ENCODE results near the gene FOXP1. TPM values are rescaled to one million over a fixed set of nuclear protein-coding genes. Genes with fewer than 3 reads are reported as not detected.
A peak's percentile ranks its signal among the peaks of the same experiment; 100 is the strongest.

The FOXP1 gene
- total and polyA plus RNA-seq, 2 donors: 26.1 to 42.3 TPM

DNA sequence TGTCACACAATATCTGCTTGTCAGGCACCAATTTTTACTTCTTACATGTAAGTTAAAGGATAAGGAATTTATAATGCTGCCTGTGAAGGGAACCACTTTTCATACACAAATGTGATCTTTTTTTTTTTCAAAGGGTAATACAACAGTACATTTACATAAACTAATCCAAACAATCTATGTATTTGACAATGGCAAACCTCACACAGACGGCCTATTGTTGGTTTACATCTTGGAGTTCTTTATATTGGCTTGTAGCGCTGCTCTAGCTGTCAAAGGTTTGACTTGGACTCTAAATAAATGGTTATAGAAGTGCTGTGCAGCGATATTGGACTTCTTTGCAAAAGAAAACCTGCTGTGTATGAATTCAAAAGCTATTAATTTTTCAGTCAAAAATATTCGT is 598.0 kb downstream of the FOXP1 start:
- DNase-seq (ENCODE audit: low read depth in 6 of 9, low spot score in 9 of 9): no peak
- H3K27ac ChIP-seq (ENCODE audit: low read depth in 1 of 2, low read length in 1 of 2): no peak overlapping the region

GRCh38 chr3:70984776-70985482 is 598.6 kb downstream of the FOXP1 start:
- H3K4me1 ChIP-seq (ENCODE audit: control insufficient read depth in 2 of 2, insufficient read depth in 2 of 2, low read length in 2 of 2): peaks cover 7 to 18% of the 10 kb centered on the region in 2 donors
- no peak overlapping the region for H3K27ac ChIP-seq (ENCODE audit: low read depth in 1 of 2, low read length in 1 of 2)

More for the DNA sequence above, 598.0 kb downstream of the FOXP1 start:
- peaks cover 31 to 49% of the 10 kb centered on the region in 2 donors for H3K36me3 ChIP-seq (ENCODE audit: control insufficient read depth in 2 of 2, insufficient read depth in 2 of 2, low read length in 1 of 2)
- WGBS: 99% methylated on average over 4 of the region's 4 CpGs
- H3K9me3 ChIP-seq (ENCODE audit: control insufficient read depth in 2 of 2, insufficient read depth in 1 of 2, low read length in 1 of 2): no peaks in the 10 kb centered on the region
- H3K4me3 ChIP-seq (ENCODE audit: low read length in 2 of 2): no peak overlapping the region
- no peaks in the 10 kb centered on the region for H3K27me3 ChIP-seq (ENCODE audit: control insufficient read depth in 2 of 2, insufficient read depth in 1 of 2, low read length in 1 of 2)
- H3K4me1 ChIP-seq (ENCODE audit: control insufficient read depth in 2 of 2, insufficient read depth in 2 of 2, low read length in 2 of 2): peaks cover 8 to 18% of the 10 kb centered on the region in 2 donors

GRCh38 chr3:70982700-70983140 is 600.8 kb downstream of the FOXP1 start:
- Histone ChIP-seq H3K9me3 (ENCODE audit: control insufficient read depth in 2 of 2, insufficient read depth in 1 of 2, low read length in 1 of 2) (peaks cover 0 to under 1% of the 10 kb centered on the region in 2 donors), H3K4me1 (ENCODE audit: control insufficient read depth in 2 of 2, insufficient read depth in 2 of 2, low read length in 2 of 2) (peaks cover 7 to 18% of the 10 kb centered on the region in 2 donors), H3K27ac (ENCODE audit: low read depth in 1 of 2, low read length in 1 of 2) (peak overlapping the region; percentile 76 to 78), H3K4me3 (ENCODE audit: low read length in 2 of 2) (no peak overlapping the region), H3K36me3 (ENCODE audit: control insufficient read depth in 2 of 2, insufficient read depth in 2 of 2, low read length in 1 of 2) (peaks cover 36 to 48% of the 10 kb centered on the region in 2 donors), H3K27me3 (ENCODE audit: control insufficient read depth in 2 of 2, insufficient read depth in 1 of 2, low read length in 1 of 2) (no peaks in the 10 kb centered on the region)
- WGBS: 93% methylated on average over 6 of the region's 6 CpGs
- peak in 1 of 9 donors; percentile 26 for DNase-seq (ENCODE audit: low read depth in 6 of 9, low spot score in 9 of 9)

More at GRCh38 chr3:70984776-70985482, 598.6 kb downstream of the FOXP1 start:
- peaks cover 32 to 49% of the 10 kb centered on the region in 2 donors for H3K36me3 ChIP-seq (ENCODE audit: control insufficient read depth in 2 of 2, insufficient read depth in 2 of 2, low read length in 1 of 2)
- DNase-seq (ENCODE audit: low read depth in 6 of 9, low spot score in 9 of 9): no peak
- H3K4me3 ChIP-seq (ENCODE audit: low read length in 2 of 2): no peak overlapping the region
- WGBS: 96% methylated on average over 8 of the region's 8 CpGs
- H3K9me3 ChIP-seq (ENCODE audit: control insufficient read depth in 2 of 2, insufficient read depth in 1 of 2, low read length in 1 of 2): no peaks in the 10 kb centered on the region
- no peaks in the 10 kb centered on the region for H3K27me3 ChIP-seq (ENCODE audit: control insufficient read depth in 2 of 2, insufficient read depth in 1 of 2, low read length in 1 of 2)

- 91% methylated on average over 1 of the region's 1 CpG for WGBS
- no peak for DNase-seq (ENCODE audit: low read depth in 6 of 9, low spot score in 9 of 9)
- Histone ChIP-seq H3K9me3 (ENCODE audit: control insufficient read depth in 2 of 2, insufficient read depth in 1 of 2, low read length in 1 of 2) (peaks cover 0 to 1% of the 10 kb centered on the region in 2 donors), H3K27me3 (ENCODE audit: control insufficient read depth in 2 of 2, insufficient read depth in 1 of 2, low read length in 1 of 2) (no peaks in the 10 kb centered on the region), H3K4me1 (ENCODE audit: control insufficient read depth in 2 of 2, insufficient read depth in 2 of 2, low read length in 2 of 2) (peaks cover 7 to 18% of the 10 kb centered on the region in 2 donors), H3K4me3 (ENCODE audit: low read length in 2 of 2) (no peak overlapping the region), H3K27ac (ENCODE audit: low read depth in 1 of 2, low read length in 1 of 2) (peak overlapping the region in 1 of 2 donors; percentile 78), H3K36me3 (ENCODE audit: control insufficient read depth in 2 of 2, insufficient read depth in 2 of 2, low read length in 1 of 2) (peaks cover 35 to 47% of the 10 kb centered on the region in 2 donors)
These were observed 601.2 kb downstream of the FOXP1 start for GRCh38 chr3:70982284-70982683.

DNA sequence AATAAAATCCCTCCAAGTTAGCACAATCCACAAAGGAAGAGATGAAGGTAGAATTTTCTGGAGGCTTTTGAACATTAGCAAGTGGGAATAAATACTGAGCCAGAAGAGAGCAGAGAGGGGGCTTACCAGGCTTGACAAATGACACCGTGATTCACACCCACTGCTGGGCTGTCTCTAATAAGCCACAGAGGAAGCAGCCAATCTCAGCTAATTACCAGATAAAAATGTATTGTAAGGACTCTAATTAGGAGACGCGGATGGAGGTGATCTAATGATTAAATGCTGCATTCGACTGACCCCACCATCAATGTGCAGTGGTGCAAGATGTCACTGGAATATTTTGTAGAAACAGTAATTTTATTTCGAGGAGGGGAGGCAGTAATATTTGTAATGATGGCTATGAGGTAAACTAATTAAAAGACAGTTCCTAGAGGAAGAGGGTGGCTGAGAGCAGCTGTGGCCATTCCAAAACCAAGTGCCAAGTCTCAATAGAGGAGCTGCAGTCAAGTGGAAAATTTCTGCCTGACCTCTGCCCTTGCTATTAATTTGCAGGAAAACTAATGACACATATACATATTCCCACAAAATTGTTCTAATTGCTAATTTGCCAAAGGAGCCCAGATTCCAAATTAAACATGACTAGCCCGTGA is 602.2 kb downstream of the FOXP1 start:
- Histone ChIP-seq H3K27me3 (ENCODE audit: control insufficient read depth in 2 of 2, insufficient read depth in 1 of 2, low read length in 1 of 2) (no peaks in the 10 kb centered on the region), H3K36me3 (ENCODE audit: control insufficient read depth in 2 of 2, insufficient read depth in 2 of 2, low read length in 1 of 2) (peaks cover 35 to 44% of the 10 kb centered on the region in 2 donors), H3K27ac (ENCODE audit: low read depth in 1 of 2, low read length in 1 of 2) (peak overlapping the region; percentile 31 to 39), H3K9me3 (ENCODE audit: control insufficient read depth in 2 of 2, insufficient read depth in 1 of 2, low read length in 1 of 2) (peaks cover 0 to 1% of the 10 kb centered on the region in 2 donors), H3K4me1 (ENCODE audit: control insufficient read depth in 2 of 2, insufficient read depth in 2 of 2, low read length in 2 of 2) (peaks cover 7 to 18% of the 10 kb centered on the region in 2 donors), H3K4me3 (ENCODE audit: low read length in 2 of 2) (no peak overlapping the region)
- 95% methylated on average over 6 of the region's 6 CpGs for WGBS
- DNase-seq (ENCODE audit: low read depth in 6 of 9, low spot score in 9 of 9): no peak

GRCh38 chr3:70980646-70981170 is 602.8 kb downstream of the FOXP1 start:
- Histone ChIP-seq H3K9me3 (ENCODE audit: control insufficient read depth in 2 of 2, insufficient read depth in 1 of 2, low read length in 1 of 2) (peaks cover 0 to 1% of the 10 kb centered on the region in 2 donors), H3K27me3 (ENCODE audit: control insufficient read depth in 2 of 2, insufficient read depth in 1 of 2, low read length in 1 of 2) (no peaks in the 10 kb centered on the region), H3K27ac (ENCODE audit: low read depth in 1 of 2, low read length in 1 of 2) (peak overlapping the region; percentile 39 to 77), H3K36me3 (ENCODE audit: control insufficient read depth in 2 of 2, insufficient read depth in 2 of 2, low read length in 1 of 2) (peaks cover 38 to 45% of the 10 kb centered on the region in 2 donors), H3K4me1 (ENCODE audit: control insufficient read depth in 2 of 2, insufficient read depth in 2 of 2, low read length in 2 of 2) (peaks cover 7 to 18% of the 10 kb centered on the region in 2 donors), H3K4me3 (ENCODE audit: low read length in 2 of 2) (no peak overlapping the region)
- DNase-seq (ENCODE audit: low read depth in 6 of 9, low spot score in 9 of 9): peak in 7 of 9 donors; percentile 11 to 62 (median 25)
- 59% methylated on average over 8 of the region's 8 CpGs for WGBS

DNA sequence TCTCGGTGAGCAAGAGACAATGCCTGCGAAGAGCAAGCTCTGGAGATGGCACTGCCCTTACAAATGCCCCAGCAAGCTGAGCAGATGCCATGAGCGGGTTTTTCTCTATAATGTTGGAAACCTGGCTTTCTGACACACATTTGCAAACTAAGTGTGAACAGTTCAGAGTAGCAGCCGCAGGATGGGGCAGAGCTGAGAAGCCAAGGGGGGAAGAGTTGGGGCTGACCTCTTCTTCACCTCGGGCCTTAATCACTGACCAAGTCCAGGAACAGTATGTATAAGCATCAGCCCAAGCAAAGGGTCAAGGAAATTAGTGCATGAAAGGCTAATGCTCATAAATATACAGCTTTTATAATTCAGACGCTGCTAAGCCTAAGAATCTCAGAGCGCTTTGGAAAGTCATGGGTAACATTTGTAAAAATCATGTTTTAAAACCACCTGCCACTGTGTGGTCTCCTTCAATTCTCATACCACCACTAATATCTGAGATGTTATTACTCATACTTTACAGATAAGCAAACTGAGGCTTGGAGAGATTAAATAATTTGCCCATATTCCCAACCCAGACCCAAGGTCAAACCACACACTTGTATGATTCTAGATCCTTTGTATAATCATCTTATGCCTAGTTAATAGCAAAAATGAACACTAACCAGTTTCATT is 603.4 kb downstream of the FOXP1 start:
- Histone ChIP-seq H3K9me3 (ENCODE audit: control insufficient read depth in 2 of 2, insufficient read depth in 1 of 2, low read length in 1 of 2) (peaks cover 0 to 1% of the 10 kb centered on the region in 2 donors), H3K27ac (ENCODE audit: low read depth in 1 of 2, low read length in 1 of 2) (peak overlapping the region; percentile 2 to 39), H3K36me3 (ENCODE audit: control insufficient read depth in 2 of 2, insufficient read depth in 2 of 2, low read length in 1 of 2) (peaks cover 39 to 46% of the 10 kb centered on the region in 2 donors), H3K4me1 (ENCODE audit: control insufficient read depth in 2 of 2, insufficient read depth in 2 of 2, low read length in 2 of 2) (peaks cover 7 to 18% of the 10 kb centered on the region in 2 donors), H3K4me3 (ENCODE audit: low read length in 2 of 2) (no peak overlapping the region), H3K27me3 (ENCODE audit: control insufficient read depth in 2 of 2, insufficient read depth in 1 of 2, low read length in 1 of 2) (no peaks in the 10 kb centered on the region)
- WGBS: 98% methylated on average over 7 of the region's 7 CpGs
- no peak for DNase-seq (ENCODE audit: low read depth in 6 of 9, low spot score in 9 of 9)

- Histone ChIP-seq H3K27ac (ENCODE audit: low read depth in 1 of 2, low read length in 1 of 2) (no peak overlapping the region), H3K9me3 (ENCODE audit: control insufficient read depth in 2 of 2, insufficient read depth in 1 of 2, low read length in 1 of 2) (peaks cover 0 to 1% of the 10 kb centered on the region in 2 donors), H3K36me3 (ENCODE audit: control insufficient read depth in 2 of 2, insufficient read depth in 2 of 2, low read length in 1 of 2) (peaks cover 32 to 54% of the 10 kb centered on the region in 2 donors), H3K4me1 (ENCODE audit: control insufficient read depth in 2 of 2, insufficient read depth in 2 of 2, low read length in 2 of 2) (peaks cover 4 to 13% of the 10 kb centered on the region in 2 donors), H3K4me3 (ENCODE audit: low read length in 2 of 2) (no peak overlapping the region), H3K27me3 (ENCODE audit: control insufficient read depth in 2 of 2, insufficient read depth in 1 of 2, low read length in 1 of 2) (no peaks in the 10 kb centered on the region)
- WGBS: 98% methylated on average over 13 of the region's 13 CpGs
- no peak for DNase-seq (ENCODE audit: low read depth in 6 of 9, low spot score in 9 of 9)
These were observed 605.8 kb downstream of the FOXP1 start for GRCh38 chr3:70977712-70978111.
